Muscle layer of colon (tissue), 2 donors: ENCODE results near the gene SACS.
"Not testable (repeated sequence)": the region's sequence is repeated elsewhere in the genome, so short reads cannot be mapped to it uniquely, and the experiment has no call there.

Experiments
- H3K27ac ChIP-seq: one replicate; pipeline ENCODE4 v1.7.0; 2013; ENCODE audit warnings: low read depth, mild to moderate bottlenecking, low read length, moderate library complexity
- H3K27me3 ChIP-seq, 2 donors: one replicate each; pipeline ENCODE4 v1.7.0; 2013; ENCODE audit warnings: low read length in 2 of 2, mild to moderate bottlenecking in 2 of 2; ENCODE audit not compliant: insufficient read depth in 2 of 2, control insufficient read depth in 1 of 2
- H3K36me3 ChIP-seq: one replicate; pipeline ENCODE4 v1.7.0; 2013; ENCODE audit warnings: mild to moderate bottlenecking, low read length; ENCODE audit not compliant: insufficient read depth
- H3K4me1 ChIP-seq: one replicate; pipeline ENCODE4 v1.7.0; 2013; ENCODE audit warnings: mild to moderate bottlenecking, low read length; ENCODE audit not compliant: insufficient read depth
- H3K4me3 ChIP-seq, 2 donors: one replicate each; pipeline ENCODE4 v1.7.0; 2013; ENCODE audit warnings: low read length in 2 of 2, low read depth in 1 of 2, mild to moderate bottlenecking in 1 of 2, moderate library complexity in 1 of 2
- H3K9ac ChIP-seq: one replicate; pipeline ENCODE4 v1.7.0; 2013; ENCODE audit warnings: low read length
- H3K9me3 ChIP-seq: one replicate; pipeline ENCODE4 v1.7.0; 2013; ENCODE audit warnings: mild to moderate bottlenecking, low read length
- donor health status: abdominal sarcoma.
- donor health status: Adenocarcinoma of cecum.

Gene SACS

GRCh38 chr13:23453132-23453531, 19.6 kb upstream of the SACS start:
- Histone ChIP-seq H3K9me3 (no peaks in the 10 kb centered on the region), H3K36me3 (no peaks in the 10 kb centered on the region), H3K9ac (no peak overlapping the region), H3K27ac (no peak overlapping the region), H3K27me3 (no peaks in the 10 kb centered on the region), H3K4me1 (peaks cover 5% of the 10 kb centered on the region), H3K4me3 (no peak overlapping the region)

GRCh38 chr13:23450340-23451046, 17.0 kb upstream of the SACS start:
- Histone ChIP-seq H3K27ac (no peak overlapping the region), H3K9me3 (no peaks in the 10 kb centered on the region), H3K9ac (no peak overlapping the region), H3K4me3 (no peak overlapping the region), H3K27me3 (no peaks in the 10 kb centered on the region), H3K36me3 (no peaks in the 10 kb centered on the region), H3K4me1 (no peaks in the 10 kb centered on the region)

GRCh38 chr13:23449398-23450162, 16.1 kb upstream of the SACS start:
- no peaks in the 10 kb centered on the region for H3K36me3 ChIP-seq
- H3K4me1 ChIP-seq, result no peaks in the 10 kb centered on the region
- no peak overlapping the region for H3K27ac ChIP-seq

GRCh38 chr13:23447927-23448326, 14.4 kb upstream of the SACS start:
- no peaks in the 10 kb centered on the region for H3K4me1 ChIP-seq
- H3K36me3 ChIP-seq, result no peaks in the 10 kb centered on the region
- H3K9ac ChIP-seq, result no peak overlapping the region
- no peaks in the 10 kb centered on the region for H3K9me3 ChIP-seq
- H3K27me3 ChIP-seq, result no peaks in the 10 kb centered on the region
- H3K27ac ChIP-seq, result no peak overlapping the region
- no peak overlapping the region for H3K4me3 ChIP-seq

More at GRCh38 chr13:23449398-23450162, 16.1 kb upstream of the SACS start:
- H3K9ac ChIP-seq, result no peak overlapping the region
- H3K4me3 ChIP-seq, result no peak overlapping the region
- H3K9me3 ChIP-seq, result no peaks in the 10 kb centered on the region
- H3K27me3 ChIP-seq, result no peaks in the 10 kb centered on the region

GRCh38 chr13:23445794-23446193, 12.3 kb upstream of the SACS start:
- no peak overlapping the region for H3K27ac ChIP-seq
- no peaks in the 10 kb centered on the region for H3K4me1 ChIP-seq
- no peak overlapping the region for H3K9ac ChIP-seq
- H3K36me3 ChIP-seq, result no peaks in the 10 kb centered on the region
- no peaks in the 10 kb centered on the region for H3K27me3 ChIP-seq
- H3K9me3 ChIP-seq, result no peaks in the 10 kb centered on the region
- H3K4me3 ChIP-seq, result no peak overlapping the region

- no peaks in the 10 kb centered on the region for H3K9me3 ChIP-seq
- no peak overlapping the region for H3K4me3 ChIP-seq
- no peaks in the 10 kb centered on the region for H3K4me1 ChIP-seq
- no peak overlapping the region for H3K9ac ChIP-seq
- H3K27me3 ChIP-seq, result no peaks in the 10 kb centered on the region
- H3K36me3 ChIP-seq, result no peaks in the 10 kb centered on the region
- no peak overlapping the region for H3K27ac ChIP-seq
Measured at GRCh38 chr13:23443878-23444277, 10.4 kb upstream of the SACS start.

- H3K9me3 ChIP-seq, result no peaks in the 10 kb centered on the region
- H3K9ac ChIP-seq, result no peak overlapping the region
- H3K4me1 ChIP-seq, result no peaks in the 10 kb centered on the region
- no peak overlapping the region for H3K4me3 ChIP-seq
- no peaks in the 10 kb centered on the region for H3K27me3 ChIP-seq
- no peaks in the 10 kb centered on the region for H3K36me3 ChIP-seq
- no peak overlapping the region for H3K27ac ChIP-seq
Measured at GRCh38 chr13:23443110-23443509, 9.6 kb upstream of the SACS start.

GRCh38 chr13:23440821-23441618, 7.5 kb upstream of the SACS start:
- Histone ChIP-seq H3K4me1 (no peaks in the 10 kb centered on the region), H3K9me3 (no peaks in the 10 kb centered on the region), H3K36me3 (no peaks in the 10 kb centered on the region), H3K27ac (no peak overlapping the region), H3K9ac (no peak overlapping the region), H3K27me3 (no peaks in the 10 kb centered on the region), H3K4me3 (no peak overlapping the region)

GRCh38 chr13:23440324-23440723, 6.8 kb upstream of the SACS start:
- H3K4me1 ChIP-seq, H3K27me3 ChIP-seq, H3K9ac ChIP-seq, H3K27ac ChIP-seq, H3K36me3 ChIP-seq, H3K9me3 ChIP-seq, H3K4me3 ChIP-seq: not testable (repeated sequence)

GRCh38 chr13:23437916-23438315, 4.4 kb upstream of the SACS start:
- H3K9ac ChIP-seq, result no peak overlapping the region
- H3K9me3 ChIP-seq, result no peaks in the 10 kb centered on the region
- H3K4me1 ChIP-seq, result no peaks in the 10 kb centered on the region
- no peak overlapping the region for H3K27ac ChIP-seq
- H3K4me3 ChIP-seq, result no peak overlapping the region
- no peaks in the 10 kb centered on the region for H3K36me3 ChIP-seq
- H3K27me3 ChIP-seq, result no peaks in the 10 kb centered on the region

- Histone ChIP-seq H3K36me3 (no peaks in the 10 kb centered on the region), H3K27ac (no peak overlapping the region), H3K9ac (no peak overlapping the region), H3K4me1 (no peaks in the 10 kb centered on the region), H3K27me3 (no peaks in the 10 kb centered on the region), H3K4me3 (no peak overlapping the region), H3K9me3 (no peaks in the 10 kb centered on the region)
Measured at GRCh38 chr13:23436680-23437079, 3.2 kb upstream of the SACS start.
